GM19238 (cell line): ENCODE results near the gene AFAP1L1.

Source experiments
- DNase-seq: peaks from one replicate; pipeline ENCODE4 v3.0.0; 2011; ENCODE audit warnings: low spot score; ENCODE audit not compliant: insufficient read length

The AFAP1L1 gene

DNA sequence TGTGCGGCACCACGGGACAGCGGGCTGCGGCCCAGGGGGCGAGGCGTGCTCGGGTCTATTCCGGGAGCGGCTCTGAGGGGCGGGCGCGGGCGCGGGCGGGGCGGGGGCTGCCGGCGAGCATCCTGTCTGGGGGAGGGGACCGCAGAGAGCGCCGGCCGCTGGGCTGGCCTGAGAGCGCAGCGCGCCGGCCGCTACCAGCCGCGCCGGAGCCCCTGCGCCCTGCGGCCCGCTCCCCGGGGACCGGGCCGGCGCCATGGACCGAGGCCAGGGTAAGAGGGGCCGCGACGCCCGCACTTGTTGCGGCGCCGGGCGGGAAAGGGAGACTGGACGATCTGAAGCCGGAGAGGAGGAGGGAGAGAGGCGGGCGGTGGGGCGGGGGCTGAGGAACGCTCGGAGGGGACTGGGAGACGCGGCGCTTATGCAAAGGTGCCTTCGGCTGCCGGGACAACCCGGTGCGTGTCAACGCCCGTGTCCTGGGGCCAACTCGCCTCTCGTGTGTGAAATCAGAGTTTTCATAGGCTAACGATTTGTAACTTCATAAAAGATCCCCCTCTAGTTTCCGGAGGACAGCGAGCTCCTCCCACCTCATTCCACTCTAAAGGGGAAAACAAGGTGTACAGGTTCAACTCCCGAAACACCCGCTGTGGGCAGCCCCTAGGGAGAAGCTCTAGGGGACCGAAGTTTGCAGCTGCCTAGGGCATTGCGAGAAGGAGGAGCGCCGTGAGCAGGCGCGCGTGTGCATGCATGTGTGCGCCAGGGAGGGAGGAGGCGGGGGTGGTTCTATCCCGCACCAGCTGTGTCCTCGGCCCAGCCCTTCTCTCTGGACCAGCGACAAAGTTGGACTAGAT is at the start of gene AFAP1L1:
AFAP1L1 (plus strand) TSS at position 144 of the 848 bp plus-strand sequence; CDS start at position 254, 110 bp downstream.
- DNase-seq, result no peak

- DNase-seq, result no peak
Observed at GRCh38 chr5:149223081-149223848, 48.4 kb upstream of the AFAP1L1 start.

DNA sequence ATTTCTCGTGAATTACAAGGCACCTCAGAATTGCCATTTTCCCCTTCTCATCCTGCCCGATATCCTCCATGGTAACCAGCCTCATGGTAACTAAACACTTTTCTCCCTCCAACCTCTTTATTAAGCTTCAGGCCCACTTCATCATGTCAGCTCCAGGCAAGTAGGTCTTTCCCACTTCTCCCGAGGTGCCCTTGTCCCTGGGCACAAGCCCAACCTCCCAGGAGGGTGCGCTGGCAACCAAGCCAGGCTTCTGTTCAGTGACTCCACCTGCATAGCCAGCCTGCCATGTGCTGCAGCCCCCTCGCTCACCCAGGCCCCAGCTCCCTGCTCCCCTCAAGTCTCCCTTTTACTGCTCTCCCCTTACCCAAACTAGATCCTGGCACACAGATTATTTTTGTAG is 47.4 kb upstream of the AFAP1L1 start:
- no peak for DNase-seq

- DNase-seq, result no peak
Observed at GRCh38 chr5:149227168-149227826, 44.4 kb upstream of the AFAP1L1 start.

DNA sequence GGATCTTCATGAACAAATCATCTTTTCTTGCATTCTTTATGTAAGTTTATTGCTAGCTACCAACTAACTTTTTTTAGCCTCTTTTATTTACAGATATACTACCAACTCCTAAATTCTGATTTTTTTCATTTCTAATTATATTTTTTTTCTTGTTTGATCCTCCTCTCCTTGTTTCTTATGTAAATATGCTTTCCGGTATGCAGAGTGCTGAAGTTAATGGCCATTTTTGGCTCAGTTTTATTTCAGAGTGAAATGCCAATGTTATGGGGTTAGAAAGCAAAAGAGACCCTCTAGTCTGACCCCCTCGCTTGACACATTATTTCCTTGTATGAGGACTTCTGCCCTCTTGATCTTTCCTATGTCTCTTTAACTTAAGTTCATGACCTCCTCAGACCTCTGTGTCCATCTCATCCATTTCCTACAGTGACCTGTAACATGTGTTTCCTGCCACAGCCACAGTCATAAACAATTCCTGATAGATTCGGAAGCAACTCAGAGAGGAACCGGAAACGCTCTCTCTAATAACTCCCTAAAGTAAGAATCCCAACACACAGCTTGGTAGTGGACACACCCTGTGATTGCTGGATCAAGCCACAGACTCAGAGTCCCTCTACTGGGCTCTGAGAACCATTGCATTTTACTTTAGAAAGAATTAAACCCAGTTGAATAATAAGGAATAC is 42.9 kb upstream of the AFAP1L1 start:
- no peak for DNase-seq

- no peak for DNase-seq
Observed at GRCh38 chr5:149229298-149229937, 42.2 kb upstream of the AFAP1L1 start.

GRCh38 chr5:149235841-149236240 is 35.8 kb upstream of the AFAP1L1 start:
- no peak for DNase-seq

DNA sequence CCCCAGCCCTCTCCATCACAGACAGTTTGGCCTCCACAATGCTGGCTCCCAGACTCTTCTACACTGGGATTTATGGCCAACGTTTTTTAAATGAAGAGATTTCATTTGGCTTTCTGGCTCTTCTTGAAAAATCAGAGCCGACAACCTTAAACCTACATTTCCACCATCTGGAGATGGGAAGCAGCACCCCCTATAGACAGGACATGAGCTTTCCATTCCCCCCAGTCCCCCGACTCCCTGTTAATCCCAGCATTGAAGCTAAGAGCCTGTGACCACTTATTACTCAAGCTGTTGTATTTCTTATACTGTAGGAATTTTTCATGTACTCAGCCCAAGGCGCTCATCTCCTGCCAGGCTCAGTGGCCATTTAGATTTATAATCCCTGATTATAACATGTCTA is 34.0 kb upstream of the AFAP1L1 start:
- DNase-seq, result no peak

GRCh38 chr5:149238540-149238939 is 33.1 kb upstream of the AFAP1L1 start:
- no peak for DNase-seq

DNA sequence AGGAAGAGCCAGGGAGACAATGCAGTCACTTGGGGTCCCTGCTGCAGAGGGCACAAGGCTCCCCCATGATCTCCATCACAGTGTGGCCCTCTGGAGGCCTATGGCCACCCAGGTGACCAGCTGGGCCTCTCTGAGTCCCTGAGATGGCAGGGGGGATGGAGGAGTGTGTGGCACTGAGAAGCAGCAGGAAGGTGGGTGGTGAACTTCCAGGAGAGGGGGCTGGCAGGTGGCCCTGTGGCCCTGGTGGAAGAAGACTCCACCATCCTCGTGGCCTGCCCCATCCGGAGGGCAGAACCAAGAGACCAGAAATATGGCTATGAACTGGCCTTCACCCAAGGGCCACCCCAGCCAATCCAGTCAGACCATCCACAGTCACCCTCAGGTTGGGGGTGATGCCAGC is 31.7 kb upstream of the AFAP1L1 start:
- no peak for DNase-seq

GRCh38 chr5:149240354-149240998 is 31.2 kb upstream of the AFAP1L1 start:
- peak; percentile 24 for DNase-seq

DNA sequence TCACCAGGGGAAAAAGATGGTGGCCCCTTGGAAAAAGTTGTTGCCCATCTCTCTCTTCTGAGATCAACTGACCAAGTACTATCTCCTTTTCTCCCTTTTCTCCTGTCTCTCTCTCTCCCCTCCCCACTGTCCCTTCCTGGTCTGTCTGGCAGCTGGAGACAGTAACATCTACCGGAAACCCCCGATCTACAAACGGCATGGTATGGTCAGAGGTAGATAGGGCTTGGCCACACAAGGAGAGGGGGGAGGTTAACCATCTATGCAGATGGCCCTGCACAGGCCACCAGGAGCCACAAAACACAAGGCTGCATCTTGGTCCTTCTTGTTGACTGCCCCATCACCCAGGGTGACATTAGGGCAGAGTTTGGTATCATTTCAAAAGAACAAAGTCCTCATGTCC is 29.3 kb upstream of the AFAP1L1 start:
- no peak for DNase-seq

GRCh38 chr5:149246906-149247305 is 24.8 kb upstream of the AFAP1L1 start:
- DNase-seq, result no peak

- DNase-seq, result no peak
Observed at GRCh38 chr5:149247726-149248125, 23.9 kb upstream of the AFAP1L1 start.

- no peak for DNase-seq
Observed at GRCh38 chr5:149251546-149251945, 20.1 kb upstream of the AFAP1L1 start.

GRCh38 chr5:149254506-149254905 is 17.2 kb upstream of the AFAP1L1 start:
- DNase-seq, result no peak

DNA sequence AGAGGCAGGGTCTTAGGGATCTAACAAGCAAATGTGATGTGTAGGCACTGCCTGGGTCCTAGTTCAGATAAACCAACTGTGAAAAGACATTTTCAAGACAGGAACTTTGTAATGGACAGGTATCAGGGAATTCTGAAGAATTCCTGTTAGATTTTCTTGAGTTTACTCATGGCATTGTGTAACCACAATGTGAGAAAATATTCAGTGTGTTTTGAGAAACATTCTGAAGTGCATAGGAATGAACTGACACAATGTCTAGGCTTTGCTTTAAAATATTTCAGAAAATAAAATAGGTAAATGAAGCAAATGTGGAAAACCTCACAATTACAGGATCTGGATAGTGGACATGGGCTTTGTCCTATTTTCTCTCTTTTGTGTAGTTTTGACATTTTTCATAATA is 15.2 kb upstream of the AFAP1L1 start:
- no peak for DNase-seq

DNA sequence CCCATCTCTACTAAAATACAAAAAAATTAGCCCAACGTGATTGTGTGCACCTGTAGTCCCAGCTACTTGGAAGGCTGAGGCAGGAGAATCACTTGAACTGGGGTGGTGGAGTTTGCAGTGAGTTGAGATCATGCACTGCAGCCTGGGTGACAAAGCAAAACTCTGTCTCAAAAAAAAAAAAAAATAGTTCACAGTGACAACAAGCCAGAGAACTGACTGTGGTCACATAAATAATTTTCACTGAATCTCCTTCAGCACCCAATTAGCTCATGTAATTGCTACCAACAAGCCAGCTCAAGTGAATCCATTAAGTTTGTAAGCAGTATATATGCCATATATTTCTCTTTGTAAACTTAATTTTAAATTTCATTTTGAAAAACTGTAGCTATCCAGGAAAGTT is 14.5 kb upstream of the AFAP1L1 start:
- no peak for DNase-seq

- DNase-seq, result no peak
Observed at GRCh38 chr5:149257889-149258705, 13.6 kb upstream of the AFAP1L1 start.

GRCh38 chr5:149260761-149261160 is 10.9 kb upstream of the AFAP1L1 start:
- DNase-seq, result no peak
